ENCODE results near the gene MOGAT2. TPM values are rescaled to one million over a fixed set of nuclear protein-coding genes. Genes with fewer than 3 reads are reported as not detected.

The MOGAT2 gene
- total RNA-seq, 1 experiment from 2014 or later, result not detected

DNA sequence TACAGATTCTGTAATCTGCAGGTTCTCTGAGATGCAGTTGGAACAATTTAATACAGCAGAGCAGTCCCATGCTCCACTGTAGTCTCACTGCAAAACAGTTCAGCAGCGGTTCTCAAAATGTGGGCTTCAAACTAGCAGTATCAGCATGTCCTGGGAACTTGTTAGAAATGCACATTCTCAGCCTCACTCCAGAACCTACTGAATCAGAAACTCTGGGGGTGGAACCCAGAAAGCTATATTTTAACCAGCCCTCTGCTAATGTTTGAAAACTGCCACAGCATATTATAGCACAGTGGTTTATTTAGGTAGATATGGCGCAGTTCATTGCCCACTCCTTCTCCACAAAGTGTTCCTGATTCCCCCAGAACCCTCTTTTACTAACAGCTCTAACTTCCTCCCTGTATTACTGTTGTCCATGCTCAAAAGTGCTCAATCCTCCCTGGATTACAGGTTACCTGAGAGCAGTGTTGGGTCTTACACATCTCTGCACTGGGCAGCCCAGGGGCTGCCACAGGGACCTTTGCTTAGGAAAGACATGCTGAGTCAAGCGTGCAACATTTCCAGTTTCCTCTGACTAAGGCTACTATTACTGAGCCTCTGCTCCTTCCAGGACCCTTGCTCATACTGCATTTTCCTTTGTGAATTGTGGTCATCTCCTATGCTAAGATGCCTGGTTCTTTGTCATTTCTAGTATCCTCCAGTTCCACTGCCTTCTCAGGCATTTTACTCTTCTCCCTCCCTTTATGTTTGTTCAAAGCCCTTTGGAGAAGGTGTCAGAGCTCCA is 43.3 kb downstream of the MOGAT2 start:
- Histone ChIP-seq H3K36me3 (ENCODE audit: low read depth, low read length) (no peaks in the 10 kb centered on the region), H3K4me3 (ENCODE audit: low read length) (no peak overlapping the region), H3K9me3 (ENCODE audit: low read length) (no peaks in the 10 kb centered on the region), H2AFZ (ENCODE audit: low read length) (no peak overlapping the region), H3K79me2 (ENCODE audit: low read length) (no peaks in the 10 kb centered on the region), H3F3A (ENCODE audit: low read length, unreplicated experiment) (no peaks in the 10 kb centered on the region), H4K20me1 (ENCODE audit: low read length) (no peaks in the 10 kb centered on the region), H3K9me2 (replicated peaks; ENCODE audit: low read length) (no peaks in the 10 kb centered on the region), H3K4me2 (ENCODE audit: low read length) (peak overlapping the region; percentile 10), H3K27ac (ENCODE audit: low read length) (peak overlapping the region; percentile 40), H3K9ac (ENCODE audit: low read length) (no peak overlapping the region), H3K27me3 (ENCODE audit: low read length) (no peaks in the 10 kb centered on the region), H3K4me1 (ENCODE audit: insufficient read depth, low read length) (peaks cover 20% of the 10 kb centered on the region)
- peak; percentile 89 for DNase-seq
- intact Hi-C loops (cut with micrococcal nuclease), result no loop called here
- TF ChIP-seq EZH2phosphoT487 (IDR thresholded peaks at IDR 0.05; ENCODE audit: borderline replicate concordance, low read length) (no peak), CTCF (conservative IDR thresholded peaks at IDR 0.05; ENCODE audit: low read depth, low read length) (no peak), EZH2 (IDR thresholded peaks at IDR 0.05; ENCODE audit: low read length, unreplicated experiment) (no peak)
- ATAC-seq, result peak; percentile 87
- ChIA-PET POLR2A (ENCODE audit: unreplicated experiment) (no interaction called here), CTCF (no interaction called here)
- BruUV-seq (replicated peaks), result no TSS peak

- H3K27me3 ChIP-seq (ENCODE audit: low read length), result no peaks in the 10 kb centered on the region
- no peaks in the 10 kb centered on the region for H3F3A ChIP-seq (ENCODE audit: low read length, unreplicated experiment)
- H3K9me3 ChIP-seq (ENCODE audit: low read length), result no peaks in the 10 kb centered on the region
- no peak overlapping the region for H3K9ac ChIP-seq (ENCODE audit: low read length)
- ChIA-PET POLR2A (ENCODE audit: unreplicated experiment) (no interaction called here), CTCF (no interaction called here)
- H3K4me1 ChIP-seq (ENCODE audit: insufficient read depth, low read length), result peaks cover 20% of the 10 kb centered on the region
- no peaks in the 10 kb centered on the region for H3K36me3 ChIP-seq (ENCODE audit: low read depth, low read length)
- no peaks in the 10 kb centered on the region for H3K79me2 ChIP-seq (ENCODE audit: low read length)
- H4K20me1 ChIP-seq (ENCODE audit: low read length), result no peaks in the 10 kb centered on the region
- H2AFZ ChIP-seq (ENCODE audit: low read length), result no peak overlapping the region
- no peak overlapping the region for H3K27ac ChIP-seq (ENCODE audit: low read length)
- intact Hi-C loops (cut with micrococcal nuclease), result no loop called here
- no peak overlapping the region for H3K4me3 ChIP-seq (ENCODE audit: low read length)
- no peaks in the 10 kb centered on the region for H3K9me2 ChIP-seq (replicated peaks; ENCODE audit: low read length)
- DNase-seq (no peak), ATAC-seq (no peak)
- no peak overlapping the region for H3K4me2 ChIP-seq (ENCODE audit: low read length)
- no TSS peak for BruUV-seq (replicated peaks)
- TF ChIP-seq EZH2phosphoT487 (IDR thresholded peaks at IDR 0.05; ENCODE audit: borderline replicate concordance, low read length), result no peak
- TF ChIP-seq CTCF (conservative IDR thresholded peaks at IDR 0.05; ENCODE audit: low read depth, low read length), result no peak
- no peak for TF ChIP-seq EZH2 (IDR thresholded peaks at IDR 0.05; ENCODE audit: low read length, unreplicated experiment)
Observed at GRCh38 chr11:75762158-75762557, 44.5 kb downstream of the MOGAT2 start.

DNA sequence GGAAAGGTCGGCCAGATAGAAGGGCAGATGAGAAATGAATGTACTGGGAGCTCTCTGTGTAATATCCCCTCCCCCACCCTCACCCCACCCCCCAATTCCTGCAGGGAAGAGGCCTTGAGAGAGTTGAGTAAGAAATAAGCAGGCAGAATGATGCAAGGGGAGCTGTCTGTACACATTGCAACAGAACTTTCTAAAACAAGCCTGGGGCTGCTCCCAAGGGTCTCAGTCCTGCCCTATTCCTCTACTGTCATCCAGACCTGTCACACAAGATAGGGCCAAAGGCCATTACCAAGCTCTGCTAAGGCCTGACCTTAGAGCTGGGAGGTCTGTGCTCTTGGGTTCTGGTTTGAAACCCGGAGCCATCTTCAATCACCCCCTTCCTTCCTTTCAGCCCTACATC is 45.2 kb downstream of the MOGAT2 start:
- no peak for ATAC-seq
- Histone ChIP-seq H3K4me1 (ENCODE audit: insufficient read depth, low read length) (peaks cover 23% of the 10 kb centered on the region), H3K4me2 (ENCODE audit: low read length) (no peak overlapping the region), H3K27ac (ENCODE audit: low read length) (no peak overlapping the region), H3K9me3 (ENCODE audit: low read length) (no peaks in the 10 kb centered on the region), H3K4me3 (ENCODE audit: low read length) (no peak overlapping the region), H4K20me1 (ENCODE audit: low read length) (no peaks in the 10 kb centered on the region), H3K9ac (ENCODE audit: low read length) (no peak overlapping the region), H2AFZ (ENCODE audit: low read length) (no peak overlapping the region), H3F3A (ENCODE audit: low read length, unreplicated experiment) (no peaks in the 10 kb centered on the region), H3K79me2 (ENCODE audit: low read length) (no peaks in the 10 kb centered on the region), H3K9me2 (replicated peaks; ENCODE audit: low read length) (no peaks in the 10 kb centered on the region), H3K27me3 (ENCODE audit: low read length) (no peaks in the 10 kb centered on the region), H3K36me3 (ENCODE audit: low read depth, low read length) (no peaks in the 10 kb centered on the region)
- CTCF ChIA-PET, result no interaction called here
- POLR2A ChIA-PET (ENCODE audit: unreplicated experiment), result no interaction called here
- intact Hi-C loops (cut with micrococcal nuclease), result no loop called here
- TF ChIP-seq CTCF (conservative IDR thresholded peaks at IDR 0.05; ENCODE audit: low read depth, low read length) (no peak), EZH2phosphoT487 (IDR thresholded peaks at IDR 0.05; ENCODE audit: borderline replicate concordance, low read length) (no peak)
- BruUV-seq (replicated peaks), result no TSS peak
- DNase-seq, result no peak
